NT2/D1 (cell line): Measurements from ENCODE around the gene MXD4.

ENCODE experiments used
- DNase-seq: peaks from one replicate; pipeline ENCODE4 v3.0.0-alpha.2; 2011; ENCODE audit warnings: low read depth, low spot score
- H3K27me3 ChIP-seq: 2 replicates; pipeline ENCODE4 v1.6.0; 2011; ENCODE audit warnings: mild to moderate bottlenecking; ENCODE audit not compliant: insufficient read length, insufficient read depth
- H3K36me3 ChIP-seq: 2 replicates; pipeline ENCODE4 v1.6.1; 2011; ENCODE audit warnings: mild to moderate bottlenecking, low read length, mixed read lengths; ENCODE audit not compliant: insufficient read depth, insufficient read length
- H3K4me1 ChIP-seq: 2 replicates; pipeline ENCODE4 v1.5.1; 2011; ENCODE audit not compliant: insufficient read depth, insufficient read length
- H3K4me3 ChIP-seq: 2 replicates; pipeline ENCODE4 v1.5.1; 2011; ENCODE audit warnings: low read depth; ENCODE audit not compliant: insufficient read length
- H3K9ac ChIP-seq: 2 replicates; pipeline ENCODE4 v1.6.0; 2011; ENCODE audit warnings: low read depth; ENCODE audit not compliant: insufficient read length
- H3K9me3 ChIP-seq: 2 replicates; pipeline ENCODE4 v1.5.1; 2011; ENCODE audit warnings: mild to moderate bottlenecking, low read length; ENCODE audit not compliant: insufficient read depth
- SUZ12 ChIP-seq: IDR thresholded peaks from 2 replicates; pipeline ENCODE4 v1.6.1; 2011; ENCODE audit not compliant: insufficient read length, insufficient read depth; ENCODE audit errors: extremely low read depth
- YY1 ChIP-seq: IDR thresholded peaks from 2 replicates; pipeline ENCODE4 v1.6.1; 2011; ENCODE audit not compliant: insufficient read length, insufficient read depth
- ZNF274 ChIP-seq: IDR thresholded peaks from 2 replicates; pipeline ENCODE4 v1.6.1; 2011; ENCODE audit warnings: mild to moderate bottlenecking, low read depth, low read length

MXD4 gene

GRCh38 chr4:2264481-2265041, 2.7 kb upstream of the MXD4 start:
- peak overlapping the region; percentile 50 for H3K9ac ChIP-seq
- H3K36me3 ChIP-seq = peaks cover 4% of the 10 kb centered on the region
- TF ChIP-seq ZNF274 = no peak
- no peak for TF ChIP-seq SUZ12
- no peak for DNase-seq
- peaks cover 48% of the 10 kb centered on the region for H3K4me1 ChIP-seq
- no peak overlapping the region for H3K4me3 ChIP-seq
- H3K9me3 ChIP-seq = no peaks in the 10 kb centered on the region
- peaks cover 19% of the 10 kb centered on the region for H3K27me3 ChIP-seq

GRCh38 chr4:2263926-2264321, 2.0 kb upstream of the MXD4 start:
- TF ChIP-seq SUZ12 (no peak), ZNF274 (no peak), YY1 (no peak)
- peaks cover 19% of the 10 kb centered on the region for H3K27me3 ChIP-seq
- no peaks in the 10 kb centered on the region for H3K9me3 ChIP-seq
- peak overlapping the region; percentile 50 for H3K9ac ChIP-seq
- no peak overlapping the region for H3K4me3 ChIP-seq
- H3K4me1 ChIP-seq = peaks cover 43% of the 10 kb centered on the region
- DNase-seq = no peak
- H3K36me3 ChIP-seq = peaks cover 5% of the 10 kb centered on the region

- Histone ChIP-seq H3K36me3 (peaks cover 15% of the 10 kb centered on the region), H3K4me1 (peaks cover 37% of the 10 kb centered on the region), H3K27me3 (peaks cover 19% of the 10 kb centered on the region), H3K9ac (peak overlapping the region; percentile 86), H3K9me3 (no peaks in the 10 kb centered on the region), H3K4me3 (peak overlapping the region; percentile 68)
- DNase-seq = no peak
- TF ChIP-seq ZNF274 (no peak), YY1 (no peak), SUZ12 (no peak)
Measured at GRCh38 chr4:2262944-2263250, 988 bp upstream of the MXD4 start.

GRCh38 chr4:2262145-2262943, 435 bp upstream of the MXD4 start:
- H3K36me3 ChIP-seq = peaks cover 21% of the 10 kb centered on the region
- peaks cover 19% of the 10 kb centered on the region for H3K27me3 ChIP-seq
- peak overlapping the region; percentile 68 for H3K4me3 ChIP-seq
- H3K9me3 ChIP-seq = no peaks in the 10 kb centered on the region
- peak; percentile 100 for DNase-seq
- TF ChIP-seq ZNF274 (no peak), SUZ12 (no peak)
- H3K4me1 ChIP-seq = peaks cover 34% of the 10 kb centered on the region
- H3K9ac ChIP-seq = peak overlapping the region; percentile 86

GRCh38 chr4:2261110-2261852, 628 bp downstream of the MXD4 start:
- H3K9me3 ChIP-seq = no peaks in the 10 kb centered on the region
- peaks cover 22% of the 10 kb centered on the region for H3K36me3 ChIP-seq
- H3K9ac ChIP-seq = peak overlapping the region; percentile 80
- H3K4me3 ChIP-seq = peak overlapping the region; percentile 65
- H3K27me3 ChIP-seq = peaks cover 19% of the 10 kb centered on the region
- H3K4me1 ChIP-seq = peaks cover 29% of the 10 kb centered on the region
- no peak for DNase-seq
- TF ChIP-seq YY1 = no peak
- no peak for TF ChIP-seq ZNF274

- TF ChIP-seq ZNF274 (no peak), SUZ12 (no peak), YY1 (no peak)
- peak overlapping the region; percentile 74 for H3K9ac ChIP-seq
- DNase-seq = no peak
- H3K9me3 ChIP-seq = no peaks in the 10 kb centered on the region
- peaks cover 29% of the 10 kb centered on the region for H3K4me1 ChIP-seq
- peak overlapping the region; percentile 65 for H3K4me3 ChIP-seq
- H3K27me3 ChIP-seq = peaks cover 19% of the 10 kb centered on the region
- H3K36me3 ChIP-seq = peaks cover 22% of the 10 kb centered on the region
Measured at GRCh38 chr4:2260344-2261109, 1.4 kb downstream of the MXD4 start.
